ENCODE measurements around the gene PRF1. TPM values are rescaled to one million over a fixed set of nuclear protein-coding genes. Genes with fewer than 3 reads are reported as not detected.

The PRF1 gene
- total RNA-seq, 4 donors from 2014 or later: 2.0 to 5.3 (median 3.3) TPM

DNA sequence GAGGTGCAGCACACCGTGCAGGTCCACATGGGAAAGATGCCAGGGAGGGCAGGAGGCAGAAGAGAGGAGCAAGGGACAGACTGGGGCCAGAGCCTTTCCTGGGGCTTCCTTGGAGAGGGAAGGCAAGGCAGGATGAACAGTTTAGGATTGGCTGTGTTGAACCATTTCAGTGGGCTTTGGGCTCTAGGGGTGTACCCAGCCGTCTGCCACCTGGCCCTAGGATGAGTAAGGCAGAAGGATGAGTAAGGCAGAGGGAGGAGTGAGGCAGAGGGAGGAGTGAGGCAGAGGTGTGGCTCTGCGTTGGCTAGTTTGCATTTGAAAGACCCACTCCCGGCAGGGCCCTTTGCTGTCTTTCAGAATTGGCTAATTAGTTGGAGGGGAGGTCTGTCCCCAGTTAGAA is 31.5 kb upstream of the PRF1 start:
- TF ChIP-seq CTCF (IDR thresholded peaks at IDR 0.05; ENCODE audit: low read depth): no peak

- TF ChIP-seq CTCF (IDR thresholded peaks at IDR 0.05; ENCODE audit: low read depth): no peak
These were observed 26.8 kb upstream of the PRF1 start for GRCh38 chr10:70629338-70629737.

GRCh38 chr10:70626056-70626455 is 23.5 kb upstream of the PRF1 start:
- no peak for TF ChIP-seq CTCF (IDR thresholded peaks at IDR 0.05; ENCODE audit: low read depth)

DNA sequence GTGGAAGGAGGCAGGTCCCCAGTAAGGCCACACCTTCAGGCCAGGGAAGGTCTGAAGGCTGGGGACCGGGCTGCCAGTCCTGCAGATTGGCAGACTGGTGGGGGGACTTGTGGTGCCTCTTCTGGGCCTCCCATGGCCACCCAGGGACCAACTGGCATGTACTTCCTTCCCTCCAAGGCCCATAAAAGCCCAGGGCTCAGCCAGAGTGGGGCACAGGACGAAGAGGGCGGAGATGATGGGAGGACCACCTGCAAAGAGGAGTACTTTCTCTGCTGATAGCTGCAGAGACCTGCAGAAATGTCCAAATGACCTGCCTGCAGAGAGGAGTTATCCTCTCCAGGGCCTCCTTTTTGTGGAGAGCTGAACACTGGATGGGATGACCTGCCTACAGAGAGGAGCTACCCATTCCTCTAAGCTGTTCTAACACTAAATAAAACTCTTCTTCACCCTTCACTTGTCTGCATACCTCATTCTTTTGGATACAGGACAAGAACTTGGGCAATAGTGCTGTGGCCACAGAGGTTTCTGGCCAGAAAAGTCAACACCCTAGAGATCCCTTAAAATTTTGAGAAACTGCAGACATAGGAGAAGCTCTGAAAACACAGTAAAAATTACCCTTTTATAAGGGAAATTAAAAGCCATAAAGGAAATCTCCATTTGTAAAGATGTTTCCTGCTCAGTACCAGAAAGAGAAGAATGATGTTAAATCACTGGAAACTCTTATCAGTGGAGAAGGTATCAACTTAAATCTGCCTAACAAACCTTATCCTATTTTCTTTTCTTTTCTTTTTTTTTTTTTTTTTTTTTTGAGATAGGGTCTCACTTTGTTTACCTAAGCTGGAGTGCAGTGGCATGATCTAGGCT is 20.7 kb upstream of the PRF1 start:
- no peak for TF ChIP-seq CTCF (IDR thresholded peaks at IDR 0.05; ENCODE audit: low read depth)

DNA sequence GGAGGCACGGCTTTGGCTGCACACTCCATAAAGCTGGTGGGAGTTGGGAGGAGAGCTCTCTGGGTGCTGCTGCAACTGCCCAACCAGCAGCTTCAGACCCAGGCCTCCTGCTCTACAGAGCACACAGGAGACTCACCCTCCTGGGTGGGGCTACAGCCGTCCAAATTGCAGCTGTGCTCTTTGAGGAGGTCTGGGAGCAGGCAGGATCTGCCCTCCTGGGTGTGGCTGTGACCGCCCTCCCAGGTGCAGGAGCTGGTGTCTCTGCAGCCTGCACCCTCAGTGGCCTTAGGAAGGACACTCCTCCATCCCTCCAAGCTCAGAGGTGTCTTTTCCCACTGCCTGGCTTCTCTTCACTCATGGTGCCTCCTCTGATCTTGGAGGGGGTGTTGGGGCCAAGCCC is 20.0 kb upstream of the PRF1 start:
- TF ChIP-seq CTCF (IDR thresholded peaks at IDR 0.05; ENCODE audit: low read depth): no peak

DNA sequence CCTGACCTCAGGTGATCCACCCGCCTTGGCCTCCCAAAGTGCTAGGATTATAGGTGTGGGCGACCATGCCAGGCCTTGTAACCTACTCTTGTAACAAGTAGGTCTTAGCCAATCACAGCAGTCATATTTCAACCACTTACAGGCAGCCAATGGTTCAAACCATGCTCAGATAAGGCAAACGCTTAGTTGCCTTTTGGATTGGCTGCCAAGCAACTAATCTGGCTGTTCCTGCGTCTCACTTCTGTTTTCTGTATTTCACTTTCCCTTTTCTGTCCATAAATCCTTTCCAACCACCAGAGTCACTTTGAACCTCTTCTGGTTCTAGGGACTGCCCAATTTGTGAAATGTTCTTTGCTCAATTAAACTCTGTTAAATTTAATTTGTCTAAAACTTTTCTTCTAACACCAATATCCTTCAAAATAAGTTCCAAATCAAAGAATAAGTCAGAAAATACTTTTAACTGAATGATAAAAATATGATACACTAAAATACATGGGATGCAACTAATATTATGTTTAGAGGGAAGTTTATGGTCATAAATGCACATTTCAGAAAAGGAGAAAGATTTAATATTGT is 19.1 kb upstream of the PRF1 start:
- TF ChIP-seq CTCF (IDR thresholded peaks at IDR 0.05; ENCODE audit: low read depth): no peak

DNA sequence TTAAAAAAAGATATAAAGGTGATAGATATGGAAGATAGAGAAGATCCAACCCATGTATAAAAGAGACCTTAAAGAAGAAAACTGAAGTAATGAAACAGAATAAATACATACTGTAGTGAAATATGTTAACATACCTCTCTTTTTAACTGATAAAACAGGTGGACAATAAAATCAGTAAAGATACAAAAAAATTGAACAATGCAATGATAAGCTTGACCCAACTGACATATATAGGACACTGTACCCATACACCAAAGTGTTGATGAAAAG is 17.4 kb upstream of the PRF1 start:
- TF ChIP-seq CTCF (IDR thresholded peaks at IDR 0.05; ENCODE audit: low read depth): no peak

All from subcutaneous adipose tissue (tissue), 4 donors.